GM12875 (cell line): ENCODE data around the gene SUPT20H.

Source experiments
- H3K4me3 ChIP-seq: one replicate; pipeline ENCODE4 v1.5.1; 2011; ENCODE audit warnings: low read depth, low read length, control low read depth
- TF ChIP-seq, protein P1 (sequence below): IDR thresholded peaks from 2 replicates; pipeline ENCODE4 v1.5.1; 2011; ENCODE audit warnings: low read depth, mild to moderate bottlenecking, control low read depth, inconsistent platforms, low read length, moderate library complexity, borderline replicate concordance; ENCODE audit not compliant: insufficient read depth

Gene SUPT20H

DNA sequence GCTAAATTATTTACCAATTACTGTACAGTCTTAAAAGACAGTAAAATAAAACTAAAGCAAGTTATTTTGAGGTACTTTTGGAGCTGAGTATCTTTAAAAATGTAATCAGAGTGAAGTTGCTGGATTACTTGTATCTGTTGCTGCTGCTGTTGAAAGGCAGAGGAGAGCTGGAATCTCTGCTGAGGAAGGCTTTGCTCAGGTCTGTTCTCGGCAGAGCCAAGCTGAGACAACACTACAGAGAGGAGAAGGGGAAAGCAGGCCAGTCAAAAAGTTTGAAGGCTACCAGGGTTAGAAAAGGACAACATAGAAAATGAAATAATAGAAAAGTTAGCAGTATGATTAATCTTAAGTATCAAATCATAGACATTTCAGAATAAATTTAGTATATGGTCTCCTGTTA, 49.1 kb downstream of the SUPT20H start:
- no peak overlapping the region for H3K4me3 ChIP-seq
- TF ChIP-seq, protein P1, sequence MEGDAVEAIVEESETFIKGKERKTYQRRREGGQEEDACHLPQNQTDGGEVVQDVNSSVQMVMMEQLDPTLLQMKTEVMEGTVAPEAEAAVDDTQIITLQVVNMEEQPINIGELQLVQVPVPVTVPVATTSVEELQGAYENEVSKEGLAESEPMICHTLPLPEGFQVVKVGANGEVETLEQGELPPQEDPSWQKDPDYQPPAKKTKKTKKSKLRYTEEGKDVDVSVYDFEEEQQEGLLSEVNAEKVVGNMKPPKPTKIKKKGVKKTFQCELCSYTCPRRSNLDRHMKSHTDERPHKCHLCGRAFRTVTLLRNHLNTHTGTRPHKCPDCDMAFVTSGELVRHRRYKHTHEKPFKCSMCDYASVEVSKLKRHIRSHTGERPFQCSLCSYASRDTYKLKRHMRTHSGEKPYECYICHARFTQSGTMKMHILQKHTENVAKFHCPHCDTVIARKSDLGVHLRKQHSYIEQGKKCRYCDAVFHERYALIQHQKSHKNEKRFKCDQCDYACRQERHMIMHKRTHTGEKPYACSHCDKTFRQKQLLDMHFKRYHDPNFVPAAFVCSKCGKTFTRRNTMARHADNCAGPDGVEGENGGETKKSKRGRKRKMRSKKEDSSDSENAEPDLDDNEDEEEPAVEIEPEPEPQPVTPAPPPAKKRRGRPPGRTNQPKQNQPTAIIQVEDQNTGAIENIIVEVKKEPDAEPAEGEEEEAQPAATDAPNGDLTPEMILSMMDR, result no peak

DNA sequence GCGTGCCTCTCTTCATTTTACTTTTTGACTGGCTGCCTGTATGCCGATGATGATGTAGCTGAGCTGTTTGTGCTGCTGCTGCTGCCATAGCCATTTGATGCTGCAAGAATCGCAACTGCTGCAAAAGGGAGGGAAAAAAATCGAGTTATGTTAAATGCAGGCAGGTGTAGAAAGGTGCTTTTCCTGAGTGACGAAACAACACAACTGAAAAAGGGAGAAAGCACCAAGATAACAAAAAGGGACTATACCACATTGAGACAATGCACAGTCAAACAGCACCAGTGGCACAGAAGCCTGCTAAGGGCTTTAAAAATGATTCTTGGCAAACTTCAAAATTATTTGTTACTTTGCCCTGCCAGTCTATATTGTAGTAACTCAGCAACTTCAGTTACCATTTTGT, 49.8 kb downstream of the SUPT20H start:
- no peak overlapping the region for H3K4me3 ChIP-seq
- TF ChIP-seq, protein P1, result no peak

DNA sequence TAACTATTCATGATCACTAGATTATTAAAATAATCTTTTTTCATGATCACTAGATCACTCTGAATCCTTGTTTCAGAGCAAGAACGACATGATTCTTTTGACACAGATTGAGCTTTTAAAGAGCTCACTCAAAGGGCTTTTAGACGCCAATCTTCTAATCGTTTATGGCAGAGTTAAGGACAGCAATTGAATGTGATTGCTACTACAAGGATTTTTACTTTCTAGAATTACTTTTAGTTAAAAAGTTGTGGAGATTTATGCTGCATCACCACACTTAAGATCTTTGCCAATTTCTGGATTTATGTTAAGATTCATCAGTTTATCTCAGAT, 57.6 kb downstream of the SUPT20H start:
- TF ChIP-seq, protein P1, result no peak
- H3K4me3 ChIP-seq, result no peak overlapping the region

DNA sequence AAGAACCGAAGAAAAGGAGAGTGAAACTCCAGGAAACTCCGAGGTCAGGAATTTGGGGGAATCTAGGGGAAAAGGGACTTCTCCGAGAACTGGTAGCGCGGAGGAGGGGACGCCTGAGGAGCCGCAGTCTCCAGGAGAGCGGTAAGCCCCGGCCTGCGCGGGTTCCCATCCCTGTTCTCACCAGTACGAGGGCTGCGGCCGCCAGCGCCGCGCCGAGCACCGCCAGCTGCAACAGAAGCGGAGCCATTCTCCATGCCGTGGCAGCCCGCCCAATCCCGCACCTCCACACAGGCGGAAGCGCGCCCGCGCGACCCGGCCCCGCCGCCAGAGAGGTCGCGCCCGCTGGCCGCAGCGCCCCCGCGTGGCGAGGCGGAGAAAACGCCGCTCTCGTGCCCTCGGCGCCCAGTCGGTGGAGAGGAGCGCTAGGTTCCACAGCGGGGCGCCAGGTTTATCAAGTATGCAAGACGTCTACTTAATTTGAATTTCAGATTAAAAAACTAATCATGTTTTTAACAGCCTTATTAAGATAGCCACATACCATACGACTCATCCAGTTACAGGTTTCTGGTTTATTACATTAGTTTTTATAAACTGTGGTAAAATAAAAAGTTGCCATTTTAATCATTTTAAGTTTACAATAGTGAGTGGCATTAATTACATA, 60.3 kb downstream of the SUPT20H start, which contains the start of gene ALG5:
Gene ALG5 (minus strand): TSS at position 287 of the 661 bp plus-strand sequence. CDS start 40 bp downstream, at position 247.
- H3K4me3 ChIP-seq, result peak within 1 kb of the TSS; percentile 98
- TF ChIP-seq, protein P1, result peak; percentile 95

DNA sequence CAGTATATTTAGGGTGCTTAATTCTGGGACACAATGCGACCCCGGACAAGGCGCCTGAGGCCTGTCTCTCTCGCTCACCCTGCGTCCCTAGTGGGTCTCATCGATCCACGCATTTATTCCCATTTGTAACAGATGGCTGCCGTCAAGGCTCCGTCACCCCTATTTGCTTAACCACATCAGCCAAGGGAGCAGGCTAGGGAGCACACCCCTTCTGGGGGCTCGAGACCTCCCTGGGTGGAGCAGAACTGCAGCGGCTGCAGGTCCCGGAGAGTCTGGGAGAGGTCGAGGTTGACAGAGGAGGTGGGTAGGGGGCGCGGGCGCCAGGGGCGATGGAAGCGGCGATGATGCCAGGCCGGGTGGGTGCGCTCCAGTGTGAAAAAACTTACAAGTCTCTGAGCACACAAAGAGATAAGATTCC, 60.9 kb downstream of the SUPT20H start:
- TF ChIP-seq, protein P1, result no peak
- peak overlapping the region; percentile 98 for H3K4me3 ChIP-seq

DNA sequence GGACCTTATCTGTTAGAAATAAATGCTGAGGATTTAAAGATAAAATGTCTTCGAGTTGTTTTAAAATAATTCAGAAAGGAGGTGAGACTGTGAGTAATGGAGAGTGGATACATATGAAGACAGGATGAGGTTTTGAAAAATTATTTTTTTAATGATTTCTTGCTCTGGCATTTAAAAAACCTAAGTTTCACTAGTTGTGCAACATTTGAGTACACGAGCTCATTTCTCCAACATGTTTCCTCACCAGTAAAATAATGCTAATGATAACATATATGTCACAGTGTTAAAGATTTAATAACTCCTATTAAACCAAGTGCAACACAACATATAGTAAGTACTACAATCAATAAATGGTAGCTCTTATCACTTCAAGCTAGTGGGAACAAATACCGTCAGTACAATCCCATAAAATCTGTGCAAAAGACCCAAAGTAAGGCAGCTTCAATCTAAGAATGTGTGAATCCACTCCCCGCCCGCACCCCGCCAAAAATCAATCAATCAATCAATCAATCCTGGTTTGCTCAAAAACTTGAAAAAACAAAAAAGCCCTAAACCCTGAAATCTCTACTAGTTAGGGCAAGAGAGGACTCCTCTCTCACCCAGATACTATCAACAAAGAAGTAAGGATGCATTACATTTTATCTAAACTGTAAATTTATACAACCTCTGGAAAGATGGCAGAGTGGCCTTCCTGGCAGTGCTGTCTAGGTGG, 61.6 kb downstream of the SUPT20H start:
- peak overlapping the region; percentile 98 for H3K4me3 ChIP-seq
- TF ChIP-seq, protein P1, result no peak

DNA sequence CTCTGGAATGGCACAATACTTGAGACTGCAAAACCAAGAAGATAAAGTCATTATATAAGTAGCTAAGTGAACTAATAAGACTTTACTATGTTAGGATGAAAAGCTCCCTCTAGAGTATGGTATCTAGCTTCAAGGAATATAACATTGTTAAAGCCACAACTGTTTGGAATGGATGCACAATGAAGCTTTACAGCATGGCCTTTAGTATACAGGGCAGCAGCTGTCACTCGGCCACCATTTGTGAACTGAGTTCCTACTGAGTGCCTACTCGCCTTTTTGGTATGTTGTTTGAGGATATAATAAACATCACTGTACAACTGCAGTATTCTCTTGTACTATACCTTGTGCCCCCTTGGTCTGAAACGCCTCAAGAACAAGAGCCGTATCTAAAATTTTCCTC, 67.1 kb downstream of the SUPT20H start:
- TF ChIP-seq, protein P1, result no peak
- H3K4me3 ChIP-seq, result no peak overlapping the region
